ENCODE results near the gene TNNI3K.
A peak's percentile ranks its signal among the peaks of the same experiment; 100 is the strongest.
"Not testable (repeated sequence)": the region's sequence is repeated elsewhere in the genome, so short reads cannot be mapped to it uniquely, and the experiment has no call there.

TNNI3K gene

GRCh38 chr1:74235153-74235552 lies at the start of gene TNNI3K:
Gene TNNI3K (plus strand): TSS chr1:74235387. CDS start chr1:74235452, 65 bp downstream.
- DNase-seq (ENCODE audit: low read depth), result no peak

DNA sequence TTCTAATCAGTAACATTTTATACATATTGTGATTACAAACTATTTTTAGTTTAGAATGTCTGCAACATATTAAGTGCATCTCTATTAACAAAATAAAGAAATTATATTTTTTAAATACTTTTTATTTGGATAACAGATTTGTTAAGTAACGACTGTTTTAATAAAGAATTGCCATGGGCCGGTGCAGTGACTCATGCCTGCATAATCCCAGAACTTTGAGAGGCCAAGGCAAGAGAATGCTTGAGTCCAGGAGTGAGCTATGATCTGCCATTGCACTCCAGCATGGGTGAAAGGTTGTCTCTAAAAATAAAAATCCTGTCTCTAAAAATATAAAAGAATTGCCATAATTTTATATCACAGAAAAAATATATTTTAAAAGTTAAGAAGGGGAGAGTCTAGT lies 41.3 kb upstream of the TNNI3K start:
- no peak for DNase-seq (ENCODE audit: low read depth)

DNA sequence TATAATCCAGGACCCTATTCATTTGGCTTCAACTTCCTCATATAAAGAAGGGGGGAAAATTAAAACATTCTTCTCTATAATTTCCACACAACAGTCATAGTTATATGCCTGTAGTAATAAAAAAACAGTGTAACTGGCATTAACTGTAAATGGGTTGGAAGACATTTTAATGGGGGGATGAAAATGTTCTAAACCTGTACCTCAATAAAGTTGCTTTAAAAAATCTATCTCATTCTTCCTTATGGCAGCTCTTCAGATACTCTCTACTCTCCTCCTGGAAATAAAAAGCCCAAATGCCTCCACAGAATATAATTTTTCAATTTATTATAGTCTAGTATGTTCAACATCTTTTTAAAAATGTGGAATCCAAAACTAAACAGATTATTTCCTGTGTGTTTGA lies 39.8 kb upstream of the TNNI3K start:
- DNase-seq (ENCODE audit: low read depth), result no peak

DNA sequence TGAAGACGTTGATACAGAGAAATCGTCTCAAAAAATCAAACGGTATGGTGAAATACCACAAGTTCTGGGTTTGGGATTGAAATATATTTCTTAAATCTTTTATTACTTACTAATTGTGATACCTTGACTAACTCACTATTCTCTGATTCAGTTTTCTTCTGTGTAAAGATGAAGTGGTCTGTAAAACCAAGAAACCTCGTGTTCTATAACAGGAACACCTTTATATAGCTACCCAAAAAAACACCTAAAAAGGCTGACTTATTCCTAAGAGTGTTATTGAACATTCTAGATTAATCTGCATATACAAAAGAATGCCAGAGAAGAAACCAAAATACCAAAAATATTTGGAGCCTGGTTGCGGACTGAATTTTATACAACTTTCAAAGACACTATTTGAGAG lies 37.9 kb upstream of the TNNI3K start:
- DNase-seq (ENCODE audit: low read depth), result no peak

- DNase-seq (ENCODE audit: low read depth), result peak; percentile 85
Observed at GRCh38 chr1:74197657-74198552, 37.3 kb upstream of the TNNI3K start, which contains the start of the genes FPGT and LRRIQ3. Gene FPGT (plus strand): TSS chr1:74198242. CDS start chr1:74198279, 37 bp downstream. Gene LRRIQ3 (minus strand): TSS chr1:74198176. CDS start chr1:74183684, 14,492 bp downstream.

- DNase-seq (ENCODE audit: low read depth), result peak; percentile 34
Observed at GRCh38 chr1:74199504-74199903, 35.7 kb upstream of the TNNI3K start.

DNA sequence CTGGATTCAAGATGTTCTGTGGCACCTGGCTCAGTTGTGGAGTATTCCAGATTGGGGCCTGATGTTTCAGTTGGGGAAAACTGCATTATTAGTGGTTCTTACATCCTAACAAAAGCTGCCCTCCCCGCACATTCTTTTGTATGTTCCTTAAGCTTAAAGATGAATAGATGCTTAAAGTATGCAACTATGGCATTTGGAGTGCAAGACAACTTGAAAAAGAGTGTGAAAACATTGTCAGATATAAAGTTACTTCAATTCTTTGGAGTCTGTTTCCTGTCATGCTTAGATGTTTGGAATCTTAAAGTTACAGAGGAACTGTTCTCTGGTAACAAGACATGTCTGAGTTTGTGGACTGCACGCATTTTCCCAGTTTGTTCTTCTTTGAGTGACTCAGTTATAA lies 29.9 kb upstream of the TNNI3K start:
- no peak for DNase-seq (ENCODE audit: low read depth)

GRCh38 chr1:74215229-74215628 lies 20.0 kb upstream of the TNNI3K start:
- DNase-seq (ENCODE audit: low read depth), result no peak

GRCh38 chr1:74222701-74223100 lies 12.5 kb upstream of the TNNI3K start:
- no peak for DNase-seq (ENCODE audit: low read depth)

- DNase-seq (ENCODE audit: low read depth), result no peak
Observed at GRCh38 chr1:74223453-74223852, 11.7 kb upstream of the TNNI3K start.

- DNase-seq (ENCODE audit: low read depth), result no peak
Observed at GRCh38 chr1:74236440-74236839, 1.3 kb downstream of the TNNI3K start.

- no peak for DNase-seq (ENCODE audit: low read depth)
Observed at GRCh38 chr1:74237035-74237434, 1.8 kb downstream of the TNNI3K start.

DNA sequence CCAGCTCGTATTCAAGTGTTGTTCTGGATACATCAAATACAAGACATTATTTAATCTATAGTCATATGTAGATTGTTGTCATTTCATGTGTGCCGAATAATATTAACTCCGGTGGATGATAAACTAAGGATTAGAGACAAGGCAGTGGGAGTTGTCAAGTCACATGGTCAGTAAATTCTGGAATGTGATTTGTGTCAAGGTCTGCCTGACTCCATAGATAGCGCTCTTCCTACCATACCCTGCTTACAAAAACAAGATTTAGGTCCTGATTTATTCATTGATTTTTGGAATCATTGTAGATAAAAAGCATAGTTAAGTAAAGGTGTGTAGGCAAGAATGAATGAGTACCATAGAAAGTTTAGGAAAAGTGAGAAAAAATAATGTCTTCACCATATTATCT lies 2.6 kb downstream of the TNNI3K start:
- no peak for DNase-seq (ENCODE audit: low read depth)

GRCh38 chr1:74245168-74245772 lies 10.1 kb downstream of the TNNI3K start:
- DNase-seq (ENCODE audit: low read depth), result no peak

GRCh38 chr1:74246315-74246714 lies 11.1 kb downstream of the TNNI3K start:
- DNase-seq (ENCODE audit: low read depth), result no peak

GRCh38 chr1:74247881-74248528 lies 12.8 kb downstream of the TNNI3K start:
- DNase-seq (ENCODE audit: low read depth), result no peak

GRCh38 chr1:74253243-74253824 lies 18.1 kb downstream of the TNNI3K start:
- not testable (repeated sequence) for DNase-seq (ENCODE audit: low read depth)

DNA sequence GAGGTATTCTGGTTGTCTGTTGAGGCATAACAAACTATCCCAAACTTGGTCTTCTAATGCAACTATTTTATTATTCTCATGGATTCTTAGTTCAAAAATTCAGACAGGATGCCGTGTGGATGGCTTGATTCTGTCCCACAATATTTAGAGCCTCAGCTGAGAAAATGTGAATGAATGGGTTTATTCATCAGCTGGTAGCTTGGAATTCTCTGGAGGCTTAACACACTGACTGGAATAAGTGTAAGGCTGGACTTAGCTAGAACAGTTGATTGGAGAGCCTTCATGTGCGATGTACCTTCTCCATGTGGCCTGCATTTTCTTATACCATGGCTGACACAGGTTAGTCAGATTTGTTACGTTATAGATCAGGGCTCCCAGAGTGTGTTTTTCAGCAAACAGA lies 30.8 kb downstream of the TNNI3K start:
- DNase-seq (ENCODE audit: low read depth), result no peak

- no peak for DNase-seq (ENCODE audit: low read depth)
Observed at GRCh38 chr1:74271503-74271902, 36.3 kb downstream of the TNNI3K start.

GRCh38 chr1:74280642-74281396 lies 45.6 kb downstream of the TNNI3K start:
- no peak for DNase-seq (ENCODE audit: low read depth)

DNA sequence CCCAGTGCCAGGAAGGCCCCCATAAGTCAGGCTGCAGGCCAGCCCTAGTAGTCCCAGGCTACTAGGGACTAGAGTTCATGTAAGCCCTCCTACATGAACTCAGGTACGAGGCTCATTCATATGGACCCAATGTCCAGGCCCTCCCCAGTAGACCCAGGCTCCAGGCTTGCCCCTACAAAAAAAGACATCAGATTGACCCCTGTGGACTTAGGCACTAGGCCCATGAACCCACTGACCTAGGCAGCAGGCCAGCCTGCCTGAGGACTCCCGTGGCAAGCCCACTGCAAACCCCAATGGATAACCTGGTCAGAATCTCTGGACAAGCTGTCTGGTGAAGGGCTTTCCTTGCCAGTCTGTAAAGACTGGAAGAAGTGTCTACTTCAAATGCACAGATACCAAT lies 51.2 kb downstream of the TNNI3K start:
- no peak for DNase-seq (ENCODE audit: low read depth)

DNA sequence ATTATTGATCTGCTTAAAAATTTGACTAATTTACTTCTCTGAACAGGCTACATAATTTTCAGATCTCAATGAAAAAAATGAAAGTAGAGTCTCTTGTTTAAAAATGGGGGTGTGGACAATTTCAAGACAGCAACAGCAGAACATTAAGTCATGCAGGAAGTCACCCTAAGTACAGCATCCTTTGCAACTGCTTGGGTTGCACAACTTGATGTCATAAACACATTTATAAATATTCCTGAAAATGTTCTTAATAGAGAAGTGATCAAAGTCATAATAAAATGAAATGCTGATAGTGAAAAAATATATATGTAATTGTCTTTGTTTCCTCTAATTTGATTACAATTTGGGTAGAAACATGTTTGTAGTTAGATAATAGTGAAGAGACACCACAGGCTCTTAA lies 79.3 kb downstream of the TNNI3K start:
- DNase-seq (ENCODE audit: low read depth), result no peak
